Aorta (tissue), 5 donors: ENCODE results near the gene OTULINL. TPM values are rescaled to one million over a fixed set of nuclear protein-coding genes. Genes with fewer than 3 reads are reported as not detected.

Experiments
- ATAC-seq: fragments of 200-7000 bp; cut with Tn5 transposase; one replicate; pipeline ENCODE4 v1.9.1; 2022; ENCODE audit warnings: moderate library complexity; ENCODE audit not compliant: low FRiP score
- DNase-seq, 2 donors: peaks; one replicate each; pipeline ENCODE4 v3.0.0-alpha.2; 2020
- H3K27ac ChIP-seq, 2 donors: one replicate each; pipeline ENCODE4 v1.5.1; 2013; ENCODE audit warnings: low read length in 2 of 2, mild to moderate bottlenecking in 2 of 2, moderate library complexity in 2 of 2, control low read depth in 1 of 2, inconsistent platforms in 1 of 2, low read depth in 1 of 2
- H3K27me3 ChIP-seq, 2 donors: one replicate each; pipeline ENCODE4 v1.6.1; 2013; ENCODE audit warnings: control low read depth in 1 of 2, low read length in 1 of 2, mild to moderate bottlenecking in 1 of 2, moderate library complexity in 1 of 2; ENCODE audit not compliant: insufficient read depth in 2 of 2, control insufficient read depth in 1 of 2
- H3K36me3 ChIP-seq, 2 donors: one replicate each; pipeline ENCODE4 v1.6.1; 2013; ENCODE audit warnings: control low read depth in 1 of 2, low read length in 1 of 2, mild to moderate bottlenecking in 1 of 2; ENCODE audit not compliant: insufficient read depth in 2 of 2, control insufficient read depth in 1 of 2
- H3K4me1 ChIP-seq, 2 donors: one replicate each; pipeline ENCODE4 v1.6.1; 2013; ENCODE audit warnings: low read length in 2 of 2, control low read depth in 1 of 2, mild to moderate bottlenecking in 1 of 2, moderate library complexity in 1 of 2; ENCODE audit not compliant: insufficient read depth in 2 of 2, control insufficient read depth in 1 of 2
- H3K4me3 ChIP-seq, 2 donors: one replicate each; pipeline ENCODE4 v1.5.1; 2013; ENCODE audit warnings: low read length in 2 of 2, control low read depth in 1 of 2, mild to moderate bottlenecking in 1 of 2
- H3K9me3 ChIP-seq: one replicate; pipeline ENCODE4 v1.6.1; 2013; ENCODE audit warnings: mild to moderate bottlenecking, low read length; ENCODE audit not compliant: control insufficient read depth
- WGBS, 2 donors: extraction: QIAGEN DNeasy Blood & Tissue Kit; methylation state at CpG; one replicate each; pipeline ENCODE4 v1.1.7; 2013; 5-methylcytosine and 5-hydroxymethylcytosine counted together
- intact Hi-C, 2 donors: fragments of 100-400 bp; cut with DNase I; formaldehyde crosslinking; loops; one replicate each; pipeline versions ENCODE4 v1.14.2 to v1.15.0; 2022
- polyA plus RNA-seq, 2 donors: library from polyadenylated mRNA; stranded (reverse); fragments of 200-250 nt; gene quantifications; one replicate each; pipeline ENCODE4 v1.2.3, GENCODE V29; 2013
- total RNA-seq, 2 donors: library from RNA; stranded (reverse); fragmentation: NEBNext Ultra II Directional; extraction: Animal tissue kit (Norgen Biotek cat#: 25700); gene quantifications; one replicate each; pipeline ENCODE4 v1.2.1, GENCODE V29; 2021
- donor health status: healthy with polysubstance abuse.
- donor health status: Bipolar disorder and iron deficiency.
- donor health status: DM: no; HTN: no; CAD: no.
- donor health status: DM: no; HTN: no; CAD: no.
- donor health status: DM: yes; HTN: yes; CAD: no.

The OTULINL gene
- total and polyA plus RNA-seq, 4 donors = 0.69 to 17.6 (median 5.6) TPM

DNA sequence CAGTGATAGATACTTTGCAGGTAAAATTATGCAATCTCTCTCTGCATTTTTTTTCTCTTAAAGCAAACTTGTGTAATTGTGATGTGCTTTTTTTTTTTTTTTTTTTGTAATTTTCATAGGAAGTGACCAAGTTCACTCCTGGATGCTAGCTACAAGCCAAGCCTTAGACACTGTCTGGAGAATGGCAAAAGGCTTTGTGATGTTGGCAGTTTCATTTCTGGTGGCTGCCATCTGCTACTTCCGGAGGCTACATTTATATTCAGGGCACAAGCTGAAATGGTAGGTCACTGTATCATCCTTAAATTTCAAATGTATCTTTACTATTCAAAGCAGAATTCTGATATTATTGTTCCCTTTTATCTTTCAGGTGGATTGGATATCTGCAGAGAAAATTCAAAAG is 19.3 kb downstream of the OTULINL start:
- WGBS, 2 donors = 74 to 90% methylated on average over 1 of the region's 1 CpG
- H3K4me1 ChIP-seq = no peaks in the 10 kb centered on the region

DNA sequence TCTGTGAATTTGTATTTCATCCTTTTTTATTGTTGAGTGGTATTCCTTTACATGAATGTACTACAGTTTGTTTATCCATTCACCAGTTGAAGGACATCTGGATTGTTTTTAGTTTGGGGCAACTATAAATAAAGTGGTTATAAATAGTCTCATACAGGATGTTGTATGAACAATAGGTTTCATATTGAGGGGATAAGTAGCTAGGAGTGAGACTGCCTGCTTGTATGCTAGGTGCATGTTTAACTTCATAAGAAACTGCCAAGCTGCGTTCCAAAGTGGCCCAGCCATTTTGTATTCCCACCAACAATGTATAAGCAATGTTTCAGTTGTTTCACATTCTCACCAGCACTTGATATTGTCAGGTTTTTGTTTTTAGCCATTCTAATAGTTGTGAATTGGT is 21.5 kb downstream of the OTULINL start:
- WGBS, 2 donors = 83 to 85% methylated on average over 1 of the region's 1 CpG
- ATAC-seq = no peak

More for the DNA sequence above, 19.3 kb downstream of the OTULINL start:
- H3K9me3 ChIP-seq = peaks cover 5% of the 10 kb centered on the region
- ATAC-seq = no peak
- H3K27me3 ChIP-seq = no peaks in the 10 kb centered on the region
- no peaks in the 10 kb centered on the region for H3K36me3 ChIP-seq
- no peak for DNase-seq
- H3K4me3 ChIP-seq = no peak overlapping the region
- intact Hi-C loops = no loop called here
- H3K27ac ChIP-seq = no peak overlapping the region

DNA sequence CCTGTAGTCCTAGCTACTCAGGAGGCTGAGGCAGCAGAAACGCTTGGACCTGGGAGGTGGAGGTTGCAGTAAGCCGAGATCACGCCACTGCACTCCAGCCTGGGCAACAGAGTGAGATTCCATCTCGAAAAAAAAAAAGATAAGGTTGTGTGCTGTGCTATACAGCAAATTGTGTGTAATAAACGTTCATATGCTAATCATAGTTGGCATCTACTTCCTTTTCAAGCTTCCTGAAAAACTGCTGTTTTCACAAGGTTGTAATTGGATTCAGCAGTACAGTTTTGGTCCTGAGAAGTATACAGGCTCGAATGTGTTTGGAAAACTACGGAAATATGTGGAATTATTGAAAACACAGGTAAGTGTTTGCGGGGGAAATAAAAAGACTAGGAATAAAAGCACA is 25.5 kb downstream of the OTULINL start:
- Histone ChIP-seq H3K36me3 (no peaks in the 10 kb centered on the region), H3K9me3 (peaks cover 3% of the 10 kb centered on the region), H3K27ac (no peak overlapping the region), H3K4me3 (no peak overlapping the region), H3K4me1 (no peaks in the 10 kb centered on the region), H3K27me3 (no peaks in the 10 kb centered on the region)
- 79 to 88% methylated on average over 8 of the region's 8 CpGs for WGBS, 2 donors
- DNase-seq = no peak
- ATAC-seq = no peak
- intact Hi-C loops = no loop called here

More for the DNA sequence above, 21.5 kb downstream of the OTULINL start:
- no peak overlapping the region for H3K27ac ChIP-seq
- H3K4me1 ChIP-seq = no peaks in the 10 kb centered on the region
- peaks cover 3% of the 10 kb centered on the region for H3K9me3 ChIP-seq
- H3K36me3 ChIP-seq = no peaks in the 10 kb centered on the region
- H3K27me3 ChIP-seq = no peaks in the 10 kb centered on the region
- H3K4me3 ChIP-seq = no peak overlapping the region
- intact Hi-C loops = no loop called here
- no peak for DNase-seq

DNA sequence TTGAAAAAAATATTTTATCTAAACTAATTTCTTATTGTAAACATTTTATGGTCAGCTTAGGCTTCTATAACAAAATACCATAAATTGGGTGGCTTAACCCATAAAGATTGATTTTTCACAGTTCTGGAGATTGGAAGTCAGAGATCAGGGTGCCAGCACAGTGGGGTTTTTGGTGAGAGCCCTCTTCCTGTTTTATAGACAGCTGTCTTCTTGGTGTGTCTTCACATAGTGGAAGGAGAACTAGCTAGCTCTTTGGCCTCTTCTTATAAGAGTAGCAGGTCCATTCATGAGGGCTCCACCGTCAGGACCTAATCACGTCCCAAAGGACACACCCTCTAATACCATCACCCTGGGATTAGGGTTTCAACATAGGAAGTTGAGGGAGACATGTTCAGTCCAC is 26.6 kb downstream of the OTULINL start:
- Histone ChIP-seq H3K27ac (no peak overlapping the region), H3K9me3 (peaks cover 1% of the 10 kb centered on the region), H3K27me3 (no peaks in the 10 kb centered on the region), H3K36me3 (no peaks in the 10 kb centered on the region), H3K4me3 (no peak overlapping the region), H3K4me1 (no peaks in the 10 kb centered on the region)
- DNase-seq (no peak), ATAC-seq (no peak)
- 64 to 69% methylated on average over 2 of the region's 2 CpGs for WGBS, 2 donors
- intact Hi-C loops = no loop called here

DNA sequence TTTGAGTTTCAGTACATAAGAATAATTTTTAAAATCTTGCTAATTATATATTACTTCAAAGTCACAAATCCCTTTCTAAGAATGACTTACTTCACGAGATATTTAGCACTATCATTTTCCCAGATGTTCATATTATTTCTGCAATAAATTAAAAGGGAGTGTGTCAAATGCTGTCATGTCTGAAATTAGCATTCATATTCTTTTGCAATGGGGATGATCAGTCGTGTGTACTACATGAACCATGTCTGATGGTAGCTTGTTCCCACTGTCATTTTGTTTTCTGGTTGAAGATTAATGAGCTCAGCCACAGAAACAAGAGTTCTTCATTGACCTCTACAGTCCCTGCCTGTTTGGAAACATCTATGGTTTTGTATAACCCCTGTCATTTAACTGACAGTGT is 30.1 kb downstream of the OTULINL start:
- Histone ChIP-seq H3K27me3 (no peaks in the 10 kb centered on the region), H3K27ac (no peak overlapping the region), H3K4me1 (no peaks in the 10 kb centered on the region), H3K36me3 (no peaks in the 10 kb centered on the region), H3K4me3 (no peak overlapping the region), H3K9me3 (no peaks in the 10 kb centered on the region)
- ATAC-seq (no peak), DNase-seq (no peak)
- intact Hi-C loops = no loop called here
- WGBS, 2 donors = 69 to 75% methylated on average over 2 of the region's 2 CpGs

DNA sequence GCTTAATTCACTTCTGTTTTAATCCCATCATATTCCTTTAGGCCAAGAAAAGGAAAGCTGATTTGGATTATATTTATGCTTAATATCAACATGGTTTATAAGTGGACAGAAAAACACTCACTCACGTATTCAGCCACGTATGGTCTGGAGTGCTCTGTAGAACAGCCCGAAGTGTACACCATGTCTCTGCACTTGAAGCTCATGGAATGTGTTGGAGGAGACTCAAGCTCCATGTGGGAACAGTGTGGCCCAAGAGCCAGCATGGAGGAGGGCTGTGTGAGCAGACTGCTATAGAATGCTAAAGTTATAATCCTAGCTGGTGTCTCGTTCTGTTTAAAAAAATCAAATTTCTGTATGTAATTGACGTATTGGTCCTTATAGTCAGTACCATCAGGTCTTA is 32.9 kb downstream of the OTULINL start:
- no peak for ATAC-seq
- H3K27me3 ChIP-seq = no peaks in the 10 kb centered on the region

DNA sequence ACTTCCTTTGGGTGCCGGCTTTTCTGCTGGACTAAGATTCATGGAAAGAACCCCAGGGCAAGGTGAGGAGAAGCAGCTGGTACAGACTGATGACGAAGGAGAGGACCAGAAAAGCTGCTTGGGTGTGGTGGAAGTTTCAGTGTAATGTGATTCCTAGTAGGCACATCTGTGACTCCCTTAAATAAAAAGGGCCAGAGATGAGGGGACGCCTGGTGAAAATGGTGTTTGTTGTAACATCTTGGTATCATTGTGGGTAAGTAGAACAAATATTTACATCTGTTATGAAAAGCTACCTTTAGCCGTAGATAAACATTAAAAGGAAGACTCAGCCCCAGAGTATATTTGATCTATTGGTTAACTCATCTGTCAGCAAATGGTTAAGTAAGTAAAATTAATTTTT is 33.8 kb downstream of the OTULINL start:
- DNase-seq (no peak), ATAC-seq (no peak)
- H3K4me3 ChIP-seq = no peak overlapping the region
- H3K27ac ChIP-seq = no peak overlapping the region
- H3K9me3 ChIP-seq = no peaks in the 10 kb centered on the region
- WGBS, 2 donors = 84 to 91% methylated on average over 4 of the region's 4 CpGs
- H3K4me1 ChIP-seq = no peaks in the 10 kb centered on the region
- no peaks in the 10 kb centered on the region for H3K36me3 ChIP-seq
- H3K27me3 ChIP-seq = no peaks in the 10 kb centered on the region
- intact Hi-C loops = no loop called here

More for the DNA sequence above, 32.9 kb downstream of the OTULINL start:
- H3K4me3 ChIP-seq = no peak overlapping the region
- H3K9me3 ChIP-seq = no peaks in the 10 kb centered on the region
- no peaks in the 10 kb centered on the region for H3K4me1 ChIP-seq
- H3K36me3 ChIP-seq = no peaks in the 10 kb centered on the region
- DNase-seq = no peak
- H3K27ac ChIP-seq = no peak overlapping the region
- WGBS, 2 donors = 86 to 88% methylated on average over 5 of the region's 5 CpGs
- intact Hi-C loops = no loop called here

DNA sequence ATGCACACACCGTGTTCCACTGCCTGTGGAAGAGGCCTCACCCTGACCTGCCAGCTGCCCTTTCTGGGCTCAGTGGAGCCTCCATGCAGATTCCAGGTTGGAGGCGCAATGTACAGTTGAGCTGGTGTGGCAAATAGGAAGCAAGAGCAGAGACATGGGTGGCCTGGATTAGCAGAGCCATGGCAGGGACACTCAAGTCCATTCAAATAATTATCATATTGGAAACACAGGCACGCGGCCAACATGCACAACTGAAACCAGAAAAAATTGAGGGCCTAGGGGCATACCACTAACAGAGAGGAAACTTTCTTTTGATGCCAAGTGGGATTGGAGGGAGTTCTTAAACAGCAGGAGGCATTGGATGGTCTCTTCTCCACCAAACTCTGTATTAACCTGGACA is 35.8 kb downstream of the OTULINL start:
- Histone ChIP-seq H3K27me3 (no peaks in the 10 kb centered on the region), H3K4me3 (no peak overlapping the region), H3K9me3 (peaks cover 3% of the 10 kb centered on the region), H3K27ac (no peak overlapping the region), H3K4me1 (no peaks in the 10 kb centered on the region), H3K36me3 (no peaks in the 10 kb centered on the region)
- DNase-seq = no peak
- 92 to 94% methylated on average over 4 of the region's 4 CpGs for WGBS, 2 donors
- ATAC-seq = no peak
- intact Hi-C loops = no loop called here

DNA sequence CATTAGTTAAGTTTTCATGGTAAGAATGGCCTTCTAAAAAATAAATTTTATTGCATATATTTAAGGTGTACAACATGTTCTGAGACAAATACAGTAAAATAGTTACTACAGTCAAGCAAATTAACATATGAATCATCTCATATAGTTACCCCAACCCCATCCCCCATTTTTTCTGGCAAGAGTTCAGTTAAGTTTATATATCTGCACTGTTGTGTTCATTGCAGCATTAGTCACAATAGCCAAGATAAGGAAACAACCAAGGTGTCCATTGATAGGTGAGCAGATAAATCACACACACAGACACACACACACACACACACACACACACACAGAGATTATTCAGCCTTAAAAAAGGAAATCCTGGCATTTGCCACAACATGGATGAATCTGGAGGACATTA is 45.7 kb downstream of the OTULINL start:
- Histone ChIP-seq H3K27ac (no peak overlapping the region), H3K9me3 (no peaks in the 10 kb centered on the region), H3K36me3 (no peaks in the 10 kb centered on the region), H3K27me3 (no peaks in the 10 kb centered on the region), H3K4me1 (no peaks in the 10 kb centered on the region), H3K4me3 (no peak overlapping the region)
- DNase-seq (no peak), ATAC-seq (no peak)
- intact Hi-C loops = no loop called here
